Testis (tissue), 3 donors: Measurements from ENCODE around the gene TAAR1. TPM values are rescaled to one million over a fixed set of nuclear protein-coding genes. Genes with fewer than 3 reads are reported as not detected.

Experiments
- DNase-seq: peaks from one replicate; pipeline ENCODE4 v3.0.0-alpha.2; 2019
- H3K27ac ChIP-seq, 2 donors: fragments of 200-600 bp; sonication (generic); one replicate each; pipeline ENCODE4 v1.5.1; 2019
- H3K27me3 ChIP-seq: fragments of 200-600 bp; sonication (generic); one replicate; pipeline ENCODE4 v1.5.1; 2019
- H3K36me3 ChIP-seq: fragments of 200-600 bp; sonication (generic); one replicate; pipeline ENCODE4 v1.5.1; 2017; ENCODE audit warnings: low read depth; ENCODE audit errors: missing control alignments
- H3K4me1 ChIP-seq: fragments of 200-600 bp; sonication (generic); one replicate; pipeline ENCODE4 v1.5.1; 2019
- H3K4me3 ChIP-seq, 2 donors: fragments of 200-600 bp; sonication (generic); one replicate each; pipeline ENCODE4 v1.5.1; 2017 to 2019
- H3K9me3 ChIP-seq: fragments of 200-600 bp; sonication (generic); one replicate; pipeline ENCODE4 v1.5.1; 2017
- POLR2A ChIP-seq: fragments of 450-650 bp; IDR thresholded peaks from one replicate; pipeline ENCODE4 v1.6.1; 2017; ENCODE audit warnings: antibody characterized with exemption, mild to moderate bottlenecking, moderate library complexity
- WGBS, 2 donors: methylation state at CpG; one replicate each; pipeline ENCODE4 v1.1.5; 2018; 5-methylcytosine and 5-hydroxymethylcytosine counted together
- intact Hi-C: fragments of 100-400 bp; cut with DNase I; formaldehyde crosslinking; loops from one replicate; pipeline ENCODE4 v1.15.1; 2023; ENCODE audit warnings: low total_unique reads
- polyA plus RNA-seq: library from polyadenylated mRNA; stranded (reverse); fragments of 350-450 nt; fragmentation: Illumina TruSeq; extraction: RNeasy Lipid Tissue Mini Kit (QIAGEN cat#74804); gene quantifications from one replicate; pipeline ENCODE4 v1.2.3, GENCODE V29; 2014; ENCODE audit warnings: low read depth, low replicate concordance; ENCODE audit not compliant: insufficient read depth
- total RNA-seq, 2 donors: library from RNA; depleted of rRNA; stranded (reverse); fragments of >200 nt; gene quantifications; one replicate each; pipeline ENCODE4 v1.2.3, GENCODE V29; 2016
- TF ChIP-seq, protein P1 (sequence below), 3 experiments: fragments of 450-650 bp in 2 of 3; fragments of 200-600 bp in 1 of 3; sonication (generic) in 1 of 3; IDR thresholded peaks; one replicate each; pipeline ENCODE4 v1.5.1; 2016 to 2019; ENCODE audit warnings: antibody characterized with exemption in 3 of 3, mild to moderate bottlenecking in 2 of 3, moderate library complexity in 1 of 3

The TAAR1 gene
- total and polyA plus RNA-seq, 3 donors from 2014 or later = not detected

DNA sequence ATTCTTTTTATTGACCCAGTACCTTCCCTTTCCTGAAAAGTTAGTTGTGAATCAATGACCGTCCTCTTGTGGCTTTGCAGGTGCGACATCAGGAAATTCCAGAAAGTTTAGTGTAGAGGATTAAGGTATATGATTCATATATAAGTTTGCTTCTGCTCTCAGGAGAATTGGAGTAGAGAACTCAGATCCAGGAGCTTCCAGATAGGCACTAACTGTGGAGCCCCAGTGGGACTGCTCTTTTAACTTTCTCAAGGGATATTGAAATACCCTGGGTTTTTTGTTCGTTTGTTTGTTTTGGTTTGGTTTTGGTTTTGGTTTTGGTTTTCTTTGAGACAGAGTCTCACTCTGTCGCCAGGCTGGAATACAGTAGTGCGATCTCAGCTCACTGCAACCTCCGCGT, 44.4 kb downstream of the TAAR1 start:
- no peak overlapping the region for H3K4me3 ChIP-seq
- H3K36me3 ChIP-seq = no peaks in the 10 kb centered on the region
- no peak for TF ChIP-seq POLR2A
- TF ChIP-seq, protein P1, sequence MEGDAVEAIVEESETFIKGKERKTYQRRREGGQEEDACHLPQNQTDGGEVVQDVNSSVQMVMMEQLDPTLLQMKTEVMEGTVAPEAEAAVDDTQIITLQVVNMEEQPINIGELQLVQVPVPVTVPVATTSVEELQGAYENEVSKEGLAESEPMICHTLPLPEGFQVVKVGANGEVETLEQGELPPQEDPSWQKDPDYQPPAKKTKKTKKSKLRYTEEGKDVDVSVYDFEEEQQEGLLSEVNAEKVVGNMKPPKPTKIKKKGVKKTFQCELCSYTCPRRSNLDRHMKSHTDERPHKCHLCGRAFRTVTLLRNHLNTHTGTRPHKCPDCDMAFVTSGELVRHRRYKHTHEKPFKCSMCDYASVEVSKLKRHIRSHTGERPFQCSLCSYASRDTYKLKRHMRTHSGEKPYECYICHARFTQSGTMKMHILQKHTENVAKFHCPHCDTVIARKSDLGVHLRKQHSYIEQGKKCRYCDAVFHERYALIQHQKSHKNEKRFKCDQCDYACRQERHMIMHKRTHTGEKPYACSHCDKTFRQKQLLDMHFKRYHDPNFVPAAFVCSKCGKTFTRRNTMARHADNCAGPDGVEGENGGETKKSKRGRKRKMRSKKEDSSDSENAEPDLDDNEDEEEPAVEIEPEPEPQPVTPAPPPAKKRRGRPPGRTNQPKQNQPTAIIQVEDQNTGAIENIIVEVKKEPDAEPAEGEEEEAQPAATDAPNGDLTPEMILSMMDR (IDR thresholded peaks at IDR 0.05) = no peak
- DNase-seq = no peak
- no peaks in the 10 kb centered on the region for H3K4me1 ChIP-seq
- H3K27me3 ChIP-seq = no peaks in the 10 kb centered on the region
- WGBS, 2 donors = 81 to 82% methylated on average over 6 to 7 of the region's 7 CpGs
- no peaks in the 10 kb centered on the region for H3K9me3 ChIP-seq
- intact Hi-C loops = no loop called here
- H3K27ac ChIP-seq = no peak overlapping the region

DNA sequence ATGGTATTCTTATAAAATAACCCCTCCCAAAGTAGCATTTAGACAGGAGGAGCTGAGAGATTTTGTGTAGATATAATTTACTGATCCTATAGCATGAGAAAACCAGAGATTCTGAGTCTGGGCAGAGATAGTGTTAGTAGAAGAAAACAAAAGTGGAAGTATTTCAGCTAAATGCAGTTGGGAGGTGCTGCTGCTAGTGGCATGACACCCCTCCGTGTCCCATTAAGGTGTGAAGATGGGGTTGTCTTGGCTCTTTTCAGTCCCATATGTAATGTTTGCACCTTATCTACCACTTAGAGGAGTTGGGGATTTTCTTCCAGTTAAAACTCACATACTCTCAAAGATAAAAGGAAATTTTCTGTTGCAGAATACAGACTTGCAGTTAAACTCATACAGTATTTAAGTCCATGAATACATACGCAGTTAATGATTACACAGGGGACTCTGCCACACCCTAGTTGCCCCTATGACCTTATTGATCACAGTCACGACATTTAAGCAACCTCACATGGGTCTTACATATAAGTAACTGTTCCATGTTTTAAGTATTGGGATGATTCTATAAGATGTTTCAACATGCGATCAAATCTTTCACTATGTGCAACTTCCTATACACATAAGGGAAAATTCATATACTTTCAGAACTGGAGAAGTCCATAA, 46.4 kb downstream of the TAAR1 start:
- Histone ChIP-seq H3K9me3 (no peaks in the 10 kb centered on the region), H3K4me1 (no peaks in the 10 kb centered on the region), H3K27me3 (no peaks in the 10 kb centered on the region), H3K4me3 (no peak overlapping the region), H3K27ac (no peak overlapping the region), H3K36me3 (no peaks in the 10 kb centered on the region)
- DNase-seq = no peak
- intact Hi-C loops = no loop called here
- 58 to 80% methylated on average over 3 to 4 of the region's 4 CpGs for WGBS, 2 donors
- TF ChIP-seq, protein P1 (IDR thresholded peaks at IDR 0.05) = no peak
- TF ChIP-seq POLR2A = no peak

DNA sequence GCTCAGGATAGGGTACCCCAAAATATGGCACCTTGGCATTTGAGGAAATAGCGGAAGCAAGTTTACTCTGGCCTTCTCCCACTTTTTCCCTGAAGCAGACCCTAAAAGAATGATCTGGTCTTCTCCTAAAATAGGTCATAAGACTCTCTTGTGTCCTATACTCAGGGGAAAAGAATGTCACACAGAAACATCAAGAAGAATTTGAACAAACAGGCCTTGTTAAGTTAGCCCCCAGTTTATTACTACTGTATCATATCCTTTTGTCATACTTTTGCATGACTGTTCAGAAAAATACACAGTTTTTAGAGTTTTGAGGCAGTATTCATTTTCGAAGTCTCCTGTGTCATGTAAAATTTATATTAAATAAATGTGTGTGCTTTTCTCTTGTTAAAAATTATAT, 47.4 kb downstream of the TAAR1 start:
- Histone ChIP-seq H3K27ac (no peak overlapping the region), H3K9me3 (no peaks in the 10 kb centered on the region), H3K36me3 (no peaks in the 10 kb centered on the region), H3K4me3 (no peak overlapping the region), H3K27me3 (no peaks in the 10 kb centered on the region), H3K4me1 (no peaks in the 10 kb centered on the region)
- no peak for DNase-seq
- intact Hi-C loops = no loop called here
- no peak for TF ChIP-seq POLR2A
- TF ChIP-seq, protein P1 (IDR thresholded peaks at IDR 0.05) = no peak
- WGBS, 2 donors = 91% methylated on average over 2 of the region's 2 CpGs

DNA sequence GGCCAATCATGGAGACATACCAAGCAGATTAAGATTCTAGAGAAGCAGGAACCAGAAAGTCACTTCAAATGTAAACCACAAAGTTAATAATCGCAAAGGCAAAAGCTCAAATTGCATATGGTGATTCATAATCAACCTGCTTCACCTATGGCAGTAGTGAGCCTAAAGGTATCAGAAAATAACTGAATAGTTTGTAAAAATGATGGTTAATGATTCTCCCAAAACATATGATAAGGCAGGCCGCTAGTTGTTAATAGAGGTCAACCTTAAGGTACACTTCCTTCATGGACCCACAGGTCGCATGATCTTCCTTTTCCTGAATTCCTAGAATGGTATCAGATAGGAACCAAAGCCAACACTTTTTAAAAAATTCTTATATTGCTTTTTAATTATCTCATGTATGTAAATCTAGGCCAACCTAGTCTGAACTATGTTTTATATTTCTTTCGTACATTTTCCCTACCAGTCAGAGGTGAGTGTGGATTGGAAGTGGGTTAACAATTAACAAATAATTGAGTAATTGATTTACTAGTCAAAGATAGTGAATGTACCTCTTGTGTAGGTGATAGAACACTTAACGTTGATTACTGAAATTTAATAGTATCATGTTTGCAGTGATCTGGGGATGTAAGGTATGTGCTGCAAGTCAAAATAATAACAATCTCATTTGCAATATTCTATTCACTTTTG, 51.3 kb downstream of the TAAR1 start:
- Histone ChIP-seq H3K4me1 (no peaks in the 10 kb centered on the region), H3K9me3 (no peaks in the 10 kb centered on the region), H3K27ac (no peak overlapping the region), H3K27me3 (no peaks in the 10 kb centered on the region), H3K36me3 (no peaks in the 10 kb centered on the region), H3K4me3 (no peak overlapping the region)
- TF ChIP-seq, protein P1 (IDR thresholded peaks at IDR 0.05) = no peak
- TF ChIP-seq POLR2A = no peak
- DNase-seq = no peak
- intact Hi-C loops = no loop called here
- WGBS, 2 donors = 86 to 96% methylated on average over 5 of the region's 5 CpGs
